GDM1 (cell line): ENCODE results near the gene TATDN3.
"Not testable (repeated sequence)": the region's sequence is repeated elsewhere in the genome, so short reads cannot be mapped to it uniquely, and the experiment has no call there.

Source experiments
- DNase-seq: peaks from one replicate; lab custom pipeline; 2025; lab: John Stamatoyannopoulos, UW

TATDN3 gene

DNA sequence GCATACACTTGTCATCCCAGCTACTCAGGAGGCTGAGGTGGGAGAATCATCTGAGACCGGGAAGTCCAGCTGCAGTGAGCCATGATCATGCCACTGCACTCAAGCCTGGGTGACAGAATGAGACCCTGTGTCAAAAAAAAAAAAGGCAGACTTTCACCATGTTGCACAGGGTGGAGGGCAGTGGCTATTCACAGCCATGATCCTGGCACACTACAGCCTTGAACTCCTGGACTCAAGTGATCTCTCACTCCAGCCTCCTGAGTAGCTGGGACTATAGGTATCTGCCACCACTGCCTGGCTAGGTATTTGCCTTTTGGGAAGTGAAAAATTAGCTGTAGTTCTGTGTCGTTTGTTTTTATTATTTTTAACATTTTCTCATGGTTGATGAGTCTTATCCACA is 36.7 kb downstream of the TATDN3 start:
- no peak for DNase-seq

GRCh38 chr1:212833211-212834207 is 41.8 kb downstream of the TATDN3 start:
- DNase-seq: not testable (repeated sequence)

GRCh38 chr1:212838145-212838544 is 46.5 kb downstream of the TATDN3 start:
- no peak for DNase-seq

- DNase-seq: not testable (repeated sequence)
Observed at GRCh38 chr1:212844521-212844920, 52.8 kb downstream of the TATDN3 start.

DNA sequence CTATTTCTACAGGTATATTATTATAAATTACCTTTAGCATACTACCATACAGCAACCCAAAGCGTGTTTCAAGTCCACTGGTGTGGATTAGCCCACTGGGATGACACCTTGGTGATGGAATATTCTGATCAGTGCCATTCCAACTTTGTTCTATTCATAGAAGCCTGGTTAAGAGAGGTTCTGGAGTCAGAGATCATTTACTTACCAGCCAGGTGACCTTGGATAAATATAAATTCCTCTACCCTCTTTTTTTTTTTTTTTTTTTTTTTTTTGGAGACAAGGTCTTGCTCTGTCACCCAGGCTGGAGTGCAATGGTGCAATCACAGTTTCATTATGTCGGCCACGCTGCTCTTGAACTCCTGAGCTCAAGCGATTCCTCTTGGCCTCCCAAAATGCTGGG is 55.9 kb downstream of the TATDN3 start, which contains the start of gene SPATA45:
TSS of gene SPATA45 (minus strand) at position 101 of the 400 bp plus-strand sequence. CDS start 11,500 bp downstream, outside the sequence.
- DNase-seq: no peak

DNA sequence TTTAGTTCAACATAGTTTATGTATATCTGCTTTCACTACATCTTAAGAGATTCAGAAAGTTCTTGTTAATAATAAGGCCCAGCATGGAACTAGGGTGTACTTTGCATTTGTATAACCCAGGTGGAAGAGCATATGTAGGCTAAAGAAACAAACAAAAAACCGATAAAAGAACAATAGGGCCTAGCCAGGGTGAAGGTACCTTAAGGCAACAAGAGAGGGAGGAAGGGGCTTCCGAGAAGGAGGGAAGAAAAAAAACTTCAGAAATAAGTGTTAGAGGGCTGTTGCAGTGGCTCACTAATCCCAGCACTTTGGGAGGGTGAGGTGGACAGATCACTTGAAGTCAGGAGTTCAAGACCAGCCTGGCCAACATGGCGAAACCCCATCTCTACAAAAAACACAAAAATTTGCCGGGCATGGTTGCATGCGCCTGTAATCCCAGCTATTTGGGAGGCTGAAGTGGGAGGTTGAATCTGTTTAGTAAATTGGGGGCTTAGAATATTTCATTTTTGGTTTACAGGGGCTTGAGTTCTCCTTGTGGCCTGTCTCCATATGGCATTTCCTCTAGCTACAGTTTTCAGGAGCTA is 60.5 kb downstream of the TATDN3 start:
- DNase-seq: no peak

GRCh38 chr1:212853658-212854057 is 62.0 kb downstream of the TATDN3 start:
- DNase-seq: no peak

- DNase-seq: no peak
Observed at GRCh38 chr1:212856755-212857154, 65.1 kb downstream of the TATDN3 start.

DNA sequence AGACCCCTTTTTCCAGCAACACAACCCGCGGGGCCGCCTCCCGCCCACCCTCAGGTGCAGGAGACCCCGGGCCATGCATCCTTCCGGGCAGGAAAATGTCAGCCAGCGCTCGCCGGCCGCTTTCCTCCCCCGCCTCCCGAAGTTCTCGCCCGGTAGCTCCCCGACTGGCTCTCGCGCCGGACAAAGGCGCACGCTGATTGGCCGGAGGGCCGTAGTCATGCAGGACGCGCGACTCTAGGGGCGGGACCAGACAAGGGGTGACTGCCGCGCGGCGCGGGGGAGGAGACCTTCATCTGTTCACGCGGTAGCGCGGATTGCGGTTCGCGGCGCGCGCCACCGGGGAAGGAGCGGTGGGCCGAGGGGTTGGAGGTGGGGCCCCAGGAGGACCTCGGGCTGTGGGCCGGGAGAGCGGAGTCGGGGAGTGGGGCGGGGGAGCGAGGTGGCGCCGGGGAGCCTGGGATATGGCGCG is 66.3 kb downstream of the TATDN3 start, which contains the start of gene FLVCR1:
TSS of gene FLVCR1 (plus strand) at position 284 of the 469 bp plus-strand sequence. CDS start at position 462, 178 bp downstream.
- peak; percentile 95 for DNase-seq

GRCh38 chr1:212858461-212859265 is 67.0 kb downstream of the TATDN3 start:
- peak; percentile 8 for DNase-seq

DNA sequence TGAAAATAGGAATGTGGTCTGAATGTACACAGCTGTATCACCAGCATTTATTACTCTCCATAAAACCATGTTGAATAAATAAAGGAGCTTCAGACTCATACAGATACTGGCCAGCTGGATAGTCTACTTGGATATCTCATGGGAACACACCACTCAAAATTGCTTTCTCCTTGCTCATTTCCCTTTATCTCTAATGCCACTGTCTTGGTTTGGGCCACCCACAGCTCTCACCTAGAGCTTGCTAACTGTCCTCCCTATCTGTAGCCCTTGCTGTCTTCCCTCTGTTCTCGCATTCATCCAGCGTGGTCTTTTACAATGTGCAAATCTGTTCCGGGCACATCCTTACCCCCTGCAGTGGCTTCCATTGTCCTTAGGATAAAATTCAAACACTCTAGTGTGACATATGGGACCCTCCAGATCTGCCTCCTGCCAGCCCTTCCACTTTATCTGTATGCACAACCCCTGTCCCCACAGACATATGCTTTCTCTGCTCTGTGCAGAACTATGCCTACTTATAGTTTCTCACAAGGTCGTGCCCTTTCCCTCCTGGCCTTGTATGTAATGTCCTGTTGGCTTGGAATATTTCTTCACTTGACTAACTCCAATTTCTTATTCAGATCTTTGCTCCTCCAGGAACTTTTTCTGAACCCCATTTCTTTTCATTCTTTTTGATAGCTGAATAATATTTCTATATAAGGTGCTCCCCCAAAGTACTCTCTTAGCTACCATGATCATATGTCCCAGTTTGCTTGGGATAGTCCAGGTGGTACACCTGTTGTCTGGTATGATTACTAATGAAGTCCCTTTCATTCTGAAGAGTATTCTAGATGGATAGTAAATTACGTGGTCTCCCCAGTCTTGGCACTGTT is 69.3 kb downstream of the TATDN3 start:
- no peak for DNase-seq

GRCh38 chr1:212862111-212862690 is 70.5 kb downstream of the TATDN3 start:
- DNase-seq: no peak

DNA sequence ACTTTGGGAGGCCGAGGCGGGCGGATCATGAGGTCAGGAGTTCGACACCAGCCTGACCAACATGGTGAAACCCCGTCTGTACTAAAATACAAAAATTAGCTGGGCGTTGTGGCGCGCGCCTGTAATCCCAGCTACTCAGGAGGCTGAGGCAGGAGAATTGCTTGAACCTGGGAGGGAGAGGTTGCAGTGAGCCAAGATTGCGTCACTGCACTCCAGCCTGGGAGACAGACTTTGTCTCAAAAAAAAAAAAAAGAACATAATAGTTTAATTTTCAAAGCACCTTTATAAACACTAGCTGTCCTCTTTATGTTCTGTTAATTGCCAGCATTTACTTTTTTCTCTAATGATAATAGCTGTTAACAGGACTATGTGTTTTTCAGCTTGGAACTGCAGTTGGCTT is 71.7 kb downstream of the TATDN3 start:
- not testable (repeated sequence) for DNase-seq

GRCh38 chr1:212864201-212864600 is 72.5 kb downstream of the TATDN3 start:
- no peak for DNase-seq
